Amniotic epithelial cell (primary cell): ENCODE data around the gene ABCA4.

ENCODE experiments used
- DNase-seq: peaks from one replicate; pipeline ENCODE4 v3.0.0-alpha.2; 2010; ENCODE audit warnings: low read depth

The ABCA4 gene

DNA sequence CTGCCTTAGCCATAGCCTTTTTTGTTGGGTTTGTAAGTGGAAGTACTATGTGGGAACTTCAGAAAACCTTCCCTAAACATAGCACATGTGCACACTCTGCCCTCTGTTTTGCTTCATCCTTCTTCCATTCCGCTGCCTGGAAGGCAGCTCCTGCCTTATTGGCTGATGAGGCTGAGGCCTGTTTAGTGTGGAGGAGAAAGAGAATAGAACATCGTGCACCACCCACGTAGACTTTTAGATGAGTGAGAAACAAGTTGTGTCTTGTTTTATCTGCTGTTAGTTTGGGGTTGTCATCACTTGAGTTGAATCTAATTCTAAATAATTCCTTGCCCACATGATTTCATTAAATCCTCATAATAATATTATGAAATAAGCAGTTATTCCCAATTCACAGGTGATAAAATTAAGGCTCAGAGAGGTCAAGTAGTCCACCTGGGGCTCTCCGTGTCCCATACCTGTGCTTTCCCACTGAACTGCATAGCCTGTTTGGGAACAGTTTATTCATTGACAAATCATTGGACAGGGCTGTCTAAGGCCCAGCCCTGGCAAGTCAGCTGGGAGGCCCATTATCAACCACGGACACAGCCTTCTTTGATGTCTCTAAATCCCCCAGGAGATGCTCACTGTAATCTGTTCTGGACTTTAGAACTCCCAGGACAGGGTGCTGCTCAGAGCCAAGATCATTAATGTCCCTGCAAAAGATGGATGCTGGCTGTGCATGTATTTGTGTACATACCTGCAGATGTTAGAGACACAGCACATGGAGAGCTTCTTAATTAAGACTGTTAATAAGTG lies 93.0 kb downstream of the ABCA4 start:
- DNase-seq, result peak; percentile 22

DNA sequence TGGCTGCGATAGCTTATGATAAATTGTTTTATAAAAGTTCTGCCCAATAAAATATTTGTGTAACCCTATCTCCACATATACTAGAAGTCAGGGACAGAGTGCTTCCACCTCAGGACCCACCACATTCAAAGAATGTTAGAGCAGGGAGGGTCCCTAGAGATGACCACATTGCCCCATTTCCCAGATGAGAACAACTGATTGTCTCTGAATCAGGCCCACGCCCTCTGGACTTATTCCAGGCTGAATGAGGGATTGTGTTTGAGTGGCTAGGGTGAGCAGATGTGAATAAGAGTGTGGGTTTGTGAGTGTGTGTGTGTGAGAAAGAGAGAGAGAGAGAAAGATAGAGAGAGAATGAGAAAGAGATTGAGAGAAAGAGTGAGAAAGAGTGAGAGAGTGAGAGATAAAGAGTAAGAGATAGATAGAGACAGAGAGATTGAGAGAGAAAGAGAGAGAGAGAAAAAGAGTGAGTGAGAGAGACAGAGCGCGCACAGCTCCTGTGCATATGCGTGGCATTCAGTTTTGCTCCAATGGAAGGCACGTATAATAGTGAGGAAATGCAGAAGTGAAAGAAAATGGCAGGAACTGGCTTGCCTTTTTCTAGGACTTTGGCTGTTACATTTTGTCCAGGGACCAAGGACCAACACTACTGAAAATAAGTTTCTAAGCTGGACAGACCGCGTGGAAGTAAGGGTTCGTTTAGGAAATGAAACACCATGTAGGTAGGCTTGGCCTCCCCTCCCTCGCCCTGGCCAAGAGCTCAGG lies 94.1 kb downstream of the ABCA4 start:
- DNase-seq, result no peak

DNA sequence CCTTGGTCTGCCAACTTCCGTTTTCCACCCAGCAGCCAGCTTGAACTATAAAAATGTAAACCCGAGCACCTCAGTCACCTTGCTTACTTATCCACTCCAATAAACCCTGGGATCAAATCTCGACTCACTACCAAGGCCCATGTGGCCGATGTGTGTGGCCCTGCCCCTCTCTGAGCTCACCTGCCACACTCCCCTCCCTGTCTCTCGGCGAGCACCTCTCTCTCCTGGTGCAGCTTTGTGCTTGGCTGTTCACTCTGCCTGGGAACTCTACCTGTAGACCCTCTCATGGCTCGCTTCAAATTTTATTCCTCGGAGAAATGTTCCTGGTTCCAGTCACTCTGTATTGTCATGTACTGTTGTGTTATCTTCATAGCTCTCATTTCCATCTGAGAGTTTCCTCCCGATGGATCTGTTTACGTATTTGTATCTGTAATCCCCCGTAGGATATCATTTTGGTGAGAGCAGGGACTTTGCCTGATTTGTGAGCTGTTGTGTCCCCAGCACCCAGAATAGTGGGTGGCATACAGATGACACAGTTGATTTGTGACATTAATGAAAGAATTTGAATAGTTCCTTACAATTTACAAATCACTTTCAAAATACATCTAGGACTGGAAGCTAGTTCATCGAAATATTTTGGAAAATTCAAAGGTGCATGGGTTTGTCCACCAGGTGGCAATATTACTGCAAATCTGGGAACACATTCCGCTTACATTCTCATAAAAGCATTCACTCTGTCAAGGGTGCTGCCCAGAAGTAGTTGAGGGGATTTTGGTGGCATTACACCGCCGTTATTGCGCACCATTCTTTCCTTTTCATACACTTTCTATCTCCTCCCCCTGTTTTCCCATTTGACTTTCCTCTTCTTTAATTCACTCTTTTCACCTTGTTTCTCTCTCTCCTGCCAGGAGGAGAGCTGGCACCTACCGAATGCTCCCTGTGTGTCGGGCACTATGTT lies 95.3 kb downstream of the ABCA4 start:
- DNase-seq, result peak; percentile 75

DNA sequence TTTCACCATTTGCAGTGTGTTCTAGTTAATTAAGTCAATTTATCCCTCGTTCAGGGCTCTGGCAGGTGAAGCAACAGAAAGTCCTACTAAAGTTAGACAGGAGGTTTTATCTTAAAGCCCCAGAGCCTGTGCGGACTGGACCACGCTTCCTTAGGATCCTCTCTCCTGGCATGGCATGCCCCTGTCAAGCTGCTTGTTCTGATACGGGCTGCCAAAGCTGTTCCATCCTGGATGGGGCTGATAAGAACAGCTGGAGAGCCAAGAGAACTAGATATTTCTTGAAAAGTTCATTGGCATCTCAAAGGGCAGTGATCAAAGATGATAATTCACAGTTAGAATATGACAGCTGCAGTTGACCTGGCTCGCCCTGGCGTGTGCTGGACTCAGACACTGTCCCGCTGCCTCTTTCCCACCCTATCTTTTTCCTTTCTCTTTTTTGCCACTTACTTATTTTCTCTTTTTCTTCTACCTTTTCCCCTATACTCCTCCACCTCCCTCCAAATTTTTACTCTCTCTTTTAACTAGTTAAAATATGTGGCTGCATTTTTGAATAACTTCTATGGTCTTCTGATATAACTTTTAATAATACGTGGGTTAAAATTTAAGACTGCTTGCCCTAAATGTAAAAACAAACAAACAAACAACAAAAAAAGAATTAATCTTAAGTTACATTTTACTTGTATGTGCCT lies 96.7 kb downstream of the ABCA4 start:
- no peak for DNase-seq

DNA sequence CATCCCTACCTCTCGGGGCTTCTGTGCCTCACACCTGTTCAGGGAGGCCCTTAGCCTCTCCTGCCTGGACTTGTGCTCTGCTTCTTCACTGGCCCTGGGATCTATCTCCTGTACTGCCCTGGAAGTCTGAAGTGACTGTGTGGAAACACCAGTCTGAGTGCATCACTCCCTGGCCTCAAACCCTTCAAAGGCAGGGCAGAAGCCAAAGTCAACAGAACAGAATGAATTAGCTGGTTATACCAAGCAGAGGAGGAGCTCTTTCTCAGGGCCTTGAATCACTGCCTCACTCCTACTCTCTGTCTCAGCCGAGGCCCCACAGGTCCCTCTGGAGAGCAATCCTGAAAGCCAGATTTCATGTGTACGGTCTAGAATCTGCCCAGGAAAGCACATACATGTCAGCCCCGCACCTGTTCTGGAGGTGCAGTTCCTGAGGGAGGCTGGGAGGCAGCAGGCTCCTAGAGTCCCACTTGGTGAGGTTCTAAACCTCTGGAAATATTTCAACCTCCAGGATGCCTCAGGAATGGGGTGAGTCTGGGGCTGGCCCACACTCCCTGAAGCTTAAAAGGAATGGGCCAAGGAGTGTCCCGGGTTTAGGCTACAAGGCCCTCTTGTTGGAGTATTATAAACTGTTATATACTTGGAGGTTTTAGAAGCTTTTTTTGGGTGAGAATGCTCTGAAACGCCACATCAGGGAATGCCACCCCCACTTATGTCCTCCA lies 98.3 kb downstream of the ABCA4 start:
- peak; percentile 88 for DNase-seq

DNA sequence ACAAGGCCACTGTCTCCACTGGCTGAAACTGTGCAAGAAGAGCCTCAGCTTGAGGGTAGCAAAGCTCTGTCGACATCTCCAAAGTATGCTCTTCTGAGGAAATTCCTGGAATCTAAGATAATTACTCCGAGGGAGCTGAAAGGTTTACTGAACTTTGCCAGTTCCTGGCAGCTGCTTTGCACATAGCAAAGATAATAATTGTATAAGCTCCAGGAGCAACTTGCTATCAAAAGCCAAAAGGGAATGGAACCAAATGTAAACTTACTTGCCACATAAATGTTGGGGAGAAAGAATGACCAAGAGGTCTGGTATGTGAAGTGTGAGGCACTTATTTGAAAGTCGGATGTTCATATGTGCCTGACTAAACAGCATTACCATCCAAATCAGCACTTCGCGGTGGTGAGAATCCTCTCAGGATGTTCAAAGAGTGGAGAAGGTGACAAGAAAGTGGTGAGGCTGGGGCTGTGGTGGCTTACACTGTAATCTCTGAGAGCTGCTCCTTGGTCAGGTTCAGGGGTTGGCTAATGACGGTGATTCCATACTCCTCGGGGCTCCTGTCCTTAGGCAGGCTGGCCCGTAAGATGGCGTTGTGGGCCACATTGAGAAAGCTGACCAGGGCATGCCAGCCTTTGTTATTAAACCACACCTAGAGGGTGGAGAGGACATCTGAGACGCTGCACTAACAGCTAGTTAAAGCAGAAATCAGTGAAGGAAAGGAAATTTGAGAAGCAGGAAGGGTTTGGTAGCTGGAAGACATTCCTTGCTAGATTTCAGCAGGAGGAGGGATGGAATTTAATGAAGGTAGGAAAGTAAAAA lies 100.0 kb downstream of the ABCA4 start:
- DNase-seq, result peak; percentile 99

DNA sequence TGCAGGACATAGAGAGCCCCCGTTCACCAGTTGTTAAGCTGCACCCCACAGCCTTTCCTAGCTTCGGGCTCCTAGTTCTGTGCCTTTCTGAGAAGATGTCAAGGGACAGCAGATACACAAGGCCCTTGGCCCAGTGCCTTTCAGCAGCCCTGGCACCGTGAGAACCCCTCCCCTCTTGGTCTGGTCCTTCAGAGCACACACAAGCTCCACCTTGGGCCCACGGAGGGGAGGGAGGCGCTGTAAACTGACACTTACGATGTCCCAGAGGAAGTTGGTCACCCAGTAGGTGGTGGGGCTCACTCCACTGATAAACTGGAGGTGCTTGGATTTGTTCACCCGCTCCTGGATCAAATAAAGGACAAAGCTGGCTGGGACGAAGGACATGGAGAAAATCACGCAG lies 101.6 kb downstream of the ABCA4 start:
- no peak for DNase-seq

DNA sequence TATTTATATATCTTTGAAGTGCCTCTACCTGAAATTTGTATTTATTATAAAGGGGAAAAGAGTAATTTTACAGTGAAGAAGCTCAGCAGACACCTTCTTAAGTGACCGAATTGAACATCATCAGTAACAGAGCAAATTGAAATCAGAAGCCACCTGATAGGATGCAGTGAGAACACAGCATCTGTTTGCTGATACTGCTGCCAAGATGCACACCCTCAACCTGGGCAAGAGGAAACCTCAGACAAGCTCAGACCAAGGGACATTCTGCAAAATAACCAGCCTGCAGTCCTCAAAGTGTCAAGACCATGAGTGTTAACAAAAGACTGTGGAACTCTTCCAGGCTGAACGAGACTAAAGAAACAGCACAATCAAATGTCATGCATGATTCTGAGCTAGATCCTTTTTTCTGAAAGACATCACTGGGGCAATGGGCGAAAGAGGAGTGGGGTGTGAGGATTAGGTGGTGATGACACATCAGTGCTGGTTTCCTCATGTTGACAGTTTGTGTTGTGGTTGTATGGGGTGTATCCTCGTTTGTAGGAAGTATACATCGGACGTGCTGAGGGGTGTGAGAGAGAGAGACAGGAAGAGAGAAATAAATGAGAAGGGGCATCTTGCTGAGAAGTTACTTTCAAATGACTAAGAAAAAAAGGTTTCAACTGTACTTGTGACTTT lies 103.7 kb downstream of the ABCA4 start:
- DNase-seq, result peak; percentile 21

DNA sequence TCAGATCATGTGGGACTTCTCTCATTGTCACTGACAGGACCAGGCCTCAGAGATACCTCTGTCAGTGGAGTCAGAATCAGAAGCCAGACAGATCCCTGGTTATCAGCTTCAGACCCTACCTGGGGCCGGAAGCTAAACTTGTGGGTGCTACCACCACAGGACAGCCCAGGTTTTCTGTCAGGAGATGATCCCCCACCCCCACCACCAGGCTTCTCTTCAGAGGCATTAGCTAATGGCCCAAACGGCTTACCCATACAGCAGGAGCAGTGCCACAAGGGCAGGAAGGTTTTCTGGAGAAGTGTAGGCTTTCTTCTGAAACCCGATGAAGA lies 105.5 kb downstream of the ABCA4 start:
- no peak for DNase-seq

DNA sequence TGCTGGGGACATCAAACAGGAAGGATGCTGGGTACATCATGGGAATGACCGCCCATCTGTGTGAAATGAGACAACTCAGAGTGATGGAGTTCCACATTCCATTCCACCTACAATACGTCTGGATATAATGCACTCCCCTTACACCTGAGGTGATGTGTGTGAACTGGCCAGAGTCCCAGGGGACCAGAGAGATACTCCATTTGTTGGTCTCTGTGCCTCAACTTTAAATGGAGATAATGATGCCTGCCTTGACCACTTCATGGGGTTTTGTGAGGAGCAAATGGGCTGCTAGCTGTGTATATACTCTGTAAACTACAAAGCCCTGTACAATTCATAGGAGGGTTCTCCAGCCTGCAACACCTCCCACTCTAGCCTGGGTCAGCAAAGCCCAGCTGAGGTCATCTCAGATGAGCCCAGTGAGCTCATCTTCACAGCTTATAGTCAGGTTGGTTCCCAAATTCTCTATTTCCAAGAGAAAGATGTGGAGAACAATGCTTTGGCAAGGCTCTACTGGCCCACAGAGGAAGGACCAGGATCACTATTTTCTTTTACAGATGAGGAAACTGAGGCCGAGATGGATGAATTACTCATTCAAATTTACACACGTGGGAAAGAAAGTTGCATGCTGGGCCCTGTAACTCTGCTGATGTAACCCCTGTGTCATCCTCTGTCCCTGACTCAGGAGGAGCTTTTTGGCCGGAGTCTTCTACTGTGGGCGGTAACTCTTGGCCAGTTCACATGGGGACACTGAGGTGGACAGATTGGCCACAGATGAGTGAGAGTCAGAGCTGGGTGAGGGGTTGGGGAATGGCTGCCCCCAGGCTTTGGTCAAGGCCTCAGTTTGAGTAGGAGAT lies 106.1 kb downstream of the ABCA4 start:
- no peak for DNase-seq

DNA sequence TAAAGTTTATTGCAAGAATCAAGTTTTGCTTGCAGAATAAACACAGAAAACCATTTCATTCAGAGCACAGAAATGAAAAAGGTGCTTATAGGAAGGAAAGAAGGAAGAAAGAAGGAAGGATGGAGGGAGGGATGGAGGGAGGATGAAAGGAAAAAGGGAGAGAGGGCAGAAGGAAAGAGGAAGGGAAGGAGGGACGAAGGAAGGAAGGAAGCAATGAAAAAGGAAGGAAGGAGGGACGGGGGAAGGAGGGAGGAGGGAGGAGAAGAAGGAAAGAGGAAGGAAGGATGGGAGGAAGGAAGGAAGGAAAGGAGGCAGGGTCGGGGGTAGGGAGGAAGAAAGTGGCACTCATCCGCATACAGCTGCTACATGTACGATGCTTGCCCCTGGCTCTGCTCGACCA lies 106.9 kb downstream of the ABCA4 start:
- no peak for DNase-seq

DNA sequence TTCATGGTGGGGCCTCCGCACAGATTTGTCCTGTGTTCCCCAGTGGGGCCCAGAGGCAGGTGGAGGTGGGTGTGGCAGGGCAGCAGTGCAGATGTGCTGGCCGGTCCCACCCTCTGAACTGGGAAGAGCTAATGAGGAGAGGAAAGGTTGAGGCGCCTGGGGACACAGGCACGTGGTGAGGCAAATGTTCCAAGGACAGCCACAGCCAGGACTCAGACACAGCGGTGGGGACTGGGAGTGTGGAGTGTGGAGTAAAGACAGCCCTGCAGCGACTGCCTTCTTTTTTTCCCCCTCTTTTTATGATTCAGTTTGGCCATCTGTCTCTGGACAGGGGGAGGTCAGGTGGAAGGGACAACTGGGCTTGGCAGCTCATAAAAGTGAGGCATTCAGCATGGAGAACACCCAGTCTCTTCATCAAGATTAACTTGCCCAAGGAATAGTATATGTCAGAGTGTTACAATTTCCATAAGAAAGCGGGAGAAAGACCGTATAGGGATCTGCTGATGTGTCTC lies 107.5 kb downstream of the ABCA4 start:
- DNase-seq, result no peak

DNA sequence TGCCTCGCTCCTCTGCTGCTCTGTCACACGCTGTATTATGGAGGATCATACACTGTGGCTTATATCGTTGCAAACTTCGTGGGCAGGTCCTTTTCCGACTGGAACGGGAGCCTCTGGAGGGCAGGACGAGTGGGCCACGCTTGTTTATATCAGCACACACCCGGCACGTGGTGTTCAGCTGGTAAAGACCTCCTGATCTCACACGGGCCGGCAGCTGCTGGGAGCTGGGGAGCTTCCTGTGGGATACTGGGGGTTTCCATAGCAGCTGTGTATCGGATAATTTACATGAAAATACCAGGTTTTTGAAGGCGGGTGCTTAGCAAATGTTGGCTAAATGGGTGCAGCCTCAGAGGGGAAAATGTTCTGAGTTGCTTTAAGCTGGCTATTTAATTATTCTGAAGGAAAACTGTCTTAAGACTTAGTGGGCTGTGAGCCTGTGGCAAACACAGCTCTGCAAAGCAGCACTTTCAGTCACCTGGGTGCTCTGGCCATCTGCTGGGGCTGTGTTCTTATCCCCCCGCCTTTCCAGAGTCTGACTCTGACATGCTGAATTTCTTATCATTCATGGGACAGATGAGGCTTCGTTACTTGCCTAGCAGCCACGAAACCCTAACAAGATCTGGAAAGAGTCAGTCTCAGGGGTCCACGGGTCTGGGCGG lies 108.1 kb downstream of the ABCA4 start:
- DNase-seq, result peak; percentile 51

DNA sequence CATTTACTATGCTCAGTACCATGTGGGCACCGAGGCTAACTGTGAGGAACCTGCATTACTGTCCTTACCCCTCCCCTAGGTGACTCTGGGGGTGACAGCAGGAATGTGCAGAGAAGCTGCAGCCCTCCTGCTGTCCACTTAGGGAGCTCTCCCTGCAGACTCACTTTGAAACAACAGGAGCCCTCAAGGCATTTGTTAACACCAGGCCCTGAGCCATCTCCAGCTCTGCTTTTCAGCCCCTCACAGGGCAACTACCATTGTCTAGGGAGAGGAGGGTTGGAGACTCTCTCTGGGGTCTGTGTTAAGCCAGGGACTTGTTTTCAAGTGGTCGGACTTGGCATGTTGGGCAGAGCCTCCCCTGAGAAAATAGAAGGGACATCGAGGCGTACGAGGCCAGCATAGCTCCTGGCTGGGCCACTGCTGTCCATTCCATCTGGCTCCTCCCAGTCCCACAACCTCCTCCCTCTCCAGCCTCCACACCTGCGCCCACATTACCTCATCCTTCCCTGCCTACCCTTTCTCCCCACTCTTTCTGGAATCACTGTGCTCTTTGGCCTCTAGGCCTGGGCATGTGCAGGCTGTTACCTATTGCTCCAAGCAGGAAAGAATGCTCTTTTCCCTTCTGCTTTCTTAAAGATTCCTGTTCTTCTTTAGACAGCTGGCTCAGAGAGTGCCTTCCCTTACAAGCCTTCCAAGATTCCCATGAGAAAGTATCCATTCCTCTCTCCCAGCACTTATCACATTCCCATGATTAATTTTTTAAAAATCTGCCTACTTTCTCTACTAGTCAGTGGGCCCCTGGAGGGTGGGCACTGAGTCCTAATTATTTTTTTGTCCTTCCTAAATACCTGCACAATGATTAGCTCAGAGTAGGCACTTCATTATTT lies 109.0 kb downstream of the ABCA4 start:
- DNase-seq, result peak; percentile 45

DNA sequence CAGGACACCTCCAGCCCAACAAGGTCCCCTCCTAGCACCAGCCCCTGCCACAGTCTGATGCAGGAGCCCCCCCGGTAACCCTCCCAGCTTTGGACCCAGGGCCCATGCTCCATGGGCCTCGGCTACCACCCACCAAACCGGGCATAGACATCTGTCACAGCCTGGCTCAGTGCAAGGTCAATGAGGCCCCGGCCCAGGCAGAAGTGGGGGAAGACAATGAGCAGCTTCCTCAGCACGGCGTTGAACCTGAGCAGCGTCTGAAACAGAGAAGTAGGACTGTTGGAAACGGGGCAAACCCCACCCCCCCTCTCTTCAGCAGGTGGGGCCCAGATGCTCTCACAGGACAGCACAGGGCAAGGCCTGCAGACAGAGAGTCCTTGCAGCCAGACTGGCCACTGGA lies 109.8 kb downstream of the ABCA4 start:
- DNase-seq, result no peak

DNA sequence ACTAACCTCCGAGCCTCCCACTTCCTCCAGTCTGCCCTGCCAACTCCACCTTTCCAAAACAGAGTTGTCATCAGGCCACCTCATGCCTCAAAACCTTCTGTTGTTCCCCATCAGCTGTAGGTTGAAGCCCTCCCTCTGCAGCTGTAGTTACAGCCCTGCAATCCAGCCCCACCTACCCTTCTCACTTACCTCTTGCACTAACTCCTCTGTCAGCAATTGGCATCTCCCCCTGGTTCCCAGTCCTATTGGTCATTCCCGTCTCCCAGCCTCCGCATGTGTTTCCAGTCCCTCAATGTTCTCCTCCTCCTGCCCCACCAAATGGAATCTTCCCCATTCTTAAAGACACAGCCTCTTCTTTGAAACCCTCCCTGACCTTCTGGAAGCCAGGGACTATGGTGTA lies 111.6 kb downstream of the ABCA4 start:
- DNase-seq, result no peak

DNA sequence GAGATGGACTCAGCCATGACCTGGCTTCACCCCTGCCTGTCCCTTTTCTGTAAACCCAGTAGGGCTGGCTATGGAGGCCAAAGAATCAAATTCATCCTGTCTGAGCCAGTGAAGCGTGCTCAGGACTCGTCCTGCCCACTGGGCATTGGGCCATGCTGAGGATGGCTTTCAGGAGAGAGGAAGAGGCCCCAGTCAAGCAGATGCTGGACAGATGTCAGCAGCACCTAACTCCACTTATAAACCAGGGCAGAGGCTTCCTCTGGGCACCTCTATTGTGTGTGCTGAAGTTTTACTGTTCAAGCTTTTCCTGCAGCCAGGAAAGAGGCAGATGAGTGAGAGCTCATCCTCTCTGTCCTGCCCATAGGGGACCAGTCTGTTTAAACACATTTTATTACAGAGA lies 114.3 kb downstream of the ABCA4 start:
- DNase-seq, result no peak
